ENCODE results near the gene CPA2. TPM values are rescaled to one million over a fixed set of nuclear protein-coding genes. Genes with fewer than 3 reads are reported as not detected.
"Not testable (repeated sequence)": the region's sequence is repeated elsewhere in the genome, so short reads cannot be mapped to it uniquely, and the experiment has no call there.

The CPA2 gene
- total and polyA plus RNA-seq, 5 experiments from 2014 or later, result not detected

- no peak overlapping the region for H3K27ac Mint-ChIP-seq
- H3K27me3 Mint-ChIP-seq, result peaks cover 0 to 8% (median 3%) of the 10 kb centered on the region in 5 donors
- no peaks in the 10 kb centered on the region for H3K9me3 Mint-ChIP-seq
- ATAC-seq (no peak), DNase-seq (no peak)
- H3K4me1 Mint-ChIP-seq, result no peaks in the 10 kb centered on the region
- H3K4me3 Mint-ChIP-seq, result no peak overlapping the region
- H3K36me3 Mint-ChIP-seq, result peaks cover 0 to 3% (median 0%) of the 10 kb centered on the region in 3 donors
- POLR2A ChIA-PET, result no interaction called here
These were observed 34.5 kb upstream of the CPA2 start for GRCh38 chr7:130232209-130232608.

GRCh38 chr7:130234078-130234477 is 32.6 kb upstream of the CPA2 start:
- no peaks in the 10 kb centered on the region for H3K9me3 Mint-ChIP-seq
- POLR2A ChIA-PET, result no interaction called here
- H3K4me3 Mint-ChIP-seq, result no peak overlapping the region
- H3K36me3 Mint-ChIP-seq, result peaks cover 0 to 3% (median 0%) of the 10 kb centered on the region in 3 donors
- H3K27ac Mint-ChIP-seq, result no peak overlapping the region
- no peak for DNase-seq
- H3K27me3 Mint-ChIP-seq, result peaks cover 0 to 8% (median 3%) of the 10 kb centered on the region in 5 donors
- no peaks in the 10 kb centered on the region for H3K4me1 Mint-ChIP-seq
- ATAC-seq, result no peak

DNA sequence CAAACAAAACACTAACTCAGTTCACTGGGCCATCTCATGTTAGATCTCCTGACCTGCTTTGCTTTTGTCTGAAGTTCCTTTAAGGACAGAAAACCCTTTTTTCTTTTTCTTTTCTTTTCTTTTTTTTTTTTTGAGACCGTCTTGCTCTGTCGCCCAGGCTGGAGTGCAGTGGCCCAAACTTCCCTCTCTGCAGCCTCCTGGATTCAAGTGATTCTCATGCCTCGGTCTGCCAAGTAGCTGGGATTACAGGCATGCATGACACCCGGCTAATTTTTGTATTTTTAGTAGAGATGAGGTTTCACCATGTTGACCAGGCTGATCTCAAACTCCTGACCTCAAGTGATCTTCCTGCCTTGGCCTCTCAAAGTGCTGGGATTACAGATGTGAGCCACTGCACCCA is 30.3 kb upstream of the CPA2 start:
- H3K4me1 Mint-ChIP-seq, H3K4me3 Mint-ChIP-seq, H3K9me3 Mint-ChIP-seq, ATAC-seq, POLR2A ChIA-PET, H3K36me3 Mint-ChIP-seq, H3K27me3 Mint-ChIP-seq, DNase-seq: not testable (repeated sequence)
- peak overlapping the region in 1 of 10 donors; percentile 43 for H3K27ac Mint-ChIP-seq

DNA sequence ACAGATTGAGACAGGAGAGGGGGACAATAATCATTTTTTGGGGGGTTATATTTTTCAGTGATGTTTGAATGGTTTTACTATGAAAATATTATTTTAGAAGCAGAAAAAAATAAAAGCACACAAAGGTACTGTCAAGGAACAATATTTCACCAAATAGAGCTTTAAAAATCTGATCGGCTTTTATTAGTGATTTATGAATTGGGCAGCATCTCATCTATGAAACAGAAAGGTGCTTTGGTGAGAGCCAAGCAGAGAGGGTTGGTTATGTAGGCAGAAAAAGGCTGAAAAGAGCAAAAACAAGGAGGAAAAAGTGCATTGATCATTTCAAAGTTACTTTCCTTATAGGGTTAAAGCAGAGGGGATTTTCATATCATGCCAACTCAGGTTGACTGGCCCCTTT is 26.4 kb upstream of the CPA2 start:
- DNase-seq, result no peak
- Mint-ChIP-seq H3K27me3 (peaks cover 0 to 6% (median 3%) of the 10 kb centered on the region in 5 donors), H3K27ac (no peak overlapping the region)

DNA sequence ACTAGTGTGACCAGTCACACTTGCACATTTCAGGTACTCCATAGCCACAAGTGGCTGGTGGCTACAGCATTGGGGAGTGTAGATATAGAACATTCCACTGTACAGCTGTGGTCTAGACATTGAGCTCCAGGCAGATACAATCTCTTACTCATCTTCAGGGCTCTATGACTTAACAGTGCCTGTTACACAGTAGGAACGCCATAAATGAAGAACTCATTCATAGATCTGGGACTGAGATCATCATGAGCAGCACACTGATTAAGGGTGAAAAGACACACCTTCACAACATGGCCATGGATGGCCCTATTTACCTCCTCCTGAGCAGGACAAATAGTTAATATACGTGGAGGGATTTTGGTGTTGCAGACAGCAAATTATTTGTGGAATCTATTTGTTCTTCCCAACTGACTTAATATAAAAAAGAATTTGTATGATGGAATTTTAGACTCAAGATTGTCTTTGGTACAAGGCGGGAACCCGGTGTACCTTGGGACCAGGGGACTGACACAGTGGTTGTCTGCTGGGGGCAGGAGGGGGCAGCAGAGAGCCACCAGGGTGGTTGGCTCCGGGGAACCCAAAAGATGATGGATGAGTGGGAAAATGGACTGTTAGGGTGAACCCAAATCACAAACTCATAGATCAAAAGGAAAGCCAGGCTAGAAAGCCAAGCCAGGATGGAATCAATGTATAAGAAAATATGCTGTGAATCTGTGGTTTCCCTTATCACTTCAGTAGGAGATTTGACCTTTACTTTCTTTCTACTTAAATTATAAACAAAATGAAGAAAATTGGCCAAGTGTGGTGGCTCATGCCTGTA is 24.3 kb upstream of the CPA2 start:
- peaks cover 0 to 7% (median 4%) of the 10 kb centered on the region in 4 donors for H3K4me1 Mint-ChIP-seq
- ATAC-seq (peak; percentile 81 to 97), DNase-seq (peak; percentile 28 to 79 (median 61))
- peaks cover 0 to 5% (median 0%) of the 10 kb centered on the region in 9 donors for H3K9me3 Mint-ChIP-seq
- H3K4me3 Mint-ChIP-seq, result peak overlapping the region in 3 of 10 donors; percentile 36 to 49 (median 38)
- POLR2A ChIA-PET, result no interaction called here
- peak overlapping the region in 1 of 10 donors; percentile 80 for H3K27ac Mint-ChIP-seq
- peaks cover 0 to 6% (median 4%) of the 10 kb centered on the region in 3 donors for H3K36me3 Mint-ChIP-seq
- no peaks in the 10 kb centered on the region for H3K27me3 Mint-ChIP-seq

More for the DNA sequence above, 26.4 kb upstream of the CPA2 start:
- H3K4me3 Mint-ChIP-seq, result no peak overlapping the region
- POLR2A ChIA-PET, result no interaction called here
- H3K36me3 Mint-ChIP-seq, result peaks cover 0 to 4% (median 3%) of the 10 kb centered on the region in 3 donors
- peaks cover 0 to 5% (median 0%) of the 10 kb centered on the region in 9 donors for H3K9me3 Mint-ChIP-seq
- H3K4me1 Mint-ChIP-seq, result peaks cover 0 to 7% (median 4%) of the 10 kb centered on the region in 4 donors
- ATAC-seq, result no peak

GRCh38 chr7:130243486-130243885 is 23.2 kb upstream of the CPA2 start:
- POLR2A ChIA-PET, result interaction anchor here (0.6 kb wide), 1 partner anchor 36 kb away, joined by 3 read pairs; no protein-coding TSS in a partner anchor
- H3K36me3 Mint-ChIP-seq, H3K4me3 Mint-ChIP-seq, DNase-seq, ATAC-seq, H3K9me3 Mint-ChIP-seq, H3K4me1 Mint-ChIP-seq, H3K27me3 Mint-ChIP-seq: not testable (repeated sequence)
- H3K27ac Mint-ChIP-seq, result peak overlapping the region in 1 of 10 donors; percentile 18

GRCh38 chr7:130246491-130246890 is 20.2 kb upstream of the CPA2 start:
- H3K4me3 Mint-ChIP-seq, POLR2A ChIA-PET, H3K27me3 Mint-ChIP-seq, H3K27ac Mint-ChIP-seq, H3K4me1 Mint-ChIP-seq, ATAC-seq, DNase-seq: not testable (repeated sequence)
- peaks cover 0 to 12% (median 2%) of the 10 kb centered on the region in 9 donors for H3K9me3 Mint-ChIP-seq
- peaks cover 0 to 10% (median 4%) of the 10 kb centered on the region in 3 donors for H3K36me3 Mint-ChIP-seq

- H3K4me3 Mint-ChIP-seq, H3K27me3 Mint-ChIP-seq, H3K4me1 Mint-ChIP-seq, ATAC-seq, POLR2A ChIA-PET, H3K27ac Mint-ChIP-seq, DNase-seq: not testable (repeated sequence)
- Mint-ChIP-seq H3K9me3 (peaks cover 5 to 31% (median 14%) of the 10 kb centered on the region in 9 donors), H3K36me3 (peaks cover 0 to 18% (median 12%) of the 10 kb centered on the region in 3 donors)
These were observed 17.8 kb upstream of the CPA2 start for GRCh38 chr7:130248842-130249241.

- H3K27ac Mint-ChIP-seq, POLR2A ChIA-PET, H3K4me3 Mint-ChIP-seq, ATAC-seq, H3K27me3 Mint-ChIP-seq, DNase-seq, H3K4me1 Mint-ChIP-seq: not testable (repeated sequence)
- Mint-ChIP-seq H3K36me3 (peaks cover 0 to 21% (median 10%) of the 10 kb centered on the region in 3 donors), H3K9me3 (peaks cover 0 to 36% (median 16%) of the 10 kb centered on the region in 9 donors)
These were observed 17.0 kb upstream of the CPA2 start for GRCh38 chr7:130249626-130250025.

- H3K4me1 Mint-ChIP-seq, result no peaks in the 10 kb centered on the region
- DNase-seq (no peak), ATAC-seq (no peak)
- H3K36me3 Mint-ChIP-seq, result peaks cover 0 to 23% (median 10%) of the 10 kb centered on the region in 3 donors
- H3K27ac Mint-ChIP-seq, result no peak overlapping the region
- H3K9me3 Mint-ChIP-seq, result peaks cover 1 to 71% (median 16%) of the 10 kb centered on the region in 9 donors
- H3K4me3 Mint-ChIP-seq, result no peak overlapping the region
- H3K27me3 Mint-ChIP-seq, result peaks cover 0 to 1% (median 0%) of the 10 kb centered on the region in 5 donors
- POLR2A ChIA-PET, result no interaction called here
These were observed 12.1 kb upstream of the CPA2 start for GRCh38 chr7:130254555-130254954.

GRCh38 chr7:130256704-130257103 is 10.0 kb upstream of the CPA2 start:
- no peak for ATAC-seq
- H3K27ac Mint-ChIP-seq, result no peak overlapping the region
- no peak overlapping the region for H3K4me3 Mint-ChIP-seq
- H3K4me1 Mint-ChIP-seq, result no peaks in the 10 kb centered on the region
- POLR2A ChIA-PET, result no interaction called here
- peaks cover 0 to 1% (median 0%) of the 10 kb centered on the region in 5 donors for H3K27me3 Mint-ChIP-seq
- H3K9me3 Mint-ChIP-seq, result peaks cover 1 to 82% (median 16%) of the 10 kb centered on the region in 9 donors
- H3K36me3 Mint-ChIP-seq, result peaks cover 0 to 27% (median 10%) of the 10 kb centered on the region in 3 donors
- DNase-seq, result no peak

- Mint-ChIP-seq H3K27ac (no peak overlapping the region), H3K9me3 (peaks cover 1 to 75% (median 5%) of the 10 kb centered on the region in 9 donors)
- DNase-seq, result no peak
These were observed 8.1 kb upstream of the CPA2 start for GRCh38 chr7:130258494-130259078.

GRCh38 chr7:130262448-130262847 is 4.2 kb upstream of the CPA2 start:
- POLR2A ChIA-PET, result no interaction called here

More at GRCh38 chr7:130258494-130259078, 8.1 kb upstream of the CPA2 start:
- Mint-ChIP-seq H3K4me3 (no peak overlapping the region), H3K4me1 (peaks cover 0 to 9% (median 3%) of the 10 kb centered on the region in 4 donors), H3K27me3 (no peaks in the 10 kb centered on the region), H3K36me3 (peaks cover 0 to 22% (median 6%) of the 10 kb centered on the region in 3 donors)
- no peak for ATAC-seq
- POLR2A ChIA-PET, result no interaction called here

More at GRCh38 chr7:130262448-130262847, 4.2 kb upstream of the CPA2 start:
- Mint-ChIP-seq H3K36me3 (peaks cover 0 to 13% (median 0%) of the 10 kb centered on the region in 3 donors), H3K4me1 (peaks cover 0 to 9% (median 3%) of the 10 kb centered on the region in 4 donors), H3K27ac (no peak overlapping the region), H3K4me3 (no peak overlapping the region), H3K9me3 (peaks cover 0 to 45% (median 1%) of the 10 kb centered on the region in 9 donors), H3K27me3 (peaks cover 0 to 2% (median 0%) of the 10 kb centered on the region in 5 donors)
- ATAC-seq (no peak), DNase-seq (no peak)
